ENCODE measurements around the gene SORL1.
"Not testable (repeated sequence)": the region's sequence is repeated elsewhere in the genome, so short reads cannot be mapped to it uniquely, and the experiment has no call there.

Gene SORL1, protein sequence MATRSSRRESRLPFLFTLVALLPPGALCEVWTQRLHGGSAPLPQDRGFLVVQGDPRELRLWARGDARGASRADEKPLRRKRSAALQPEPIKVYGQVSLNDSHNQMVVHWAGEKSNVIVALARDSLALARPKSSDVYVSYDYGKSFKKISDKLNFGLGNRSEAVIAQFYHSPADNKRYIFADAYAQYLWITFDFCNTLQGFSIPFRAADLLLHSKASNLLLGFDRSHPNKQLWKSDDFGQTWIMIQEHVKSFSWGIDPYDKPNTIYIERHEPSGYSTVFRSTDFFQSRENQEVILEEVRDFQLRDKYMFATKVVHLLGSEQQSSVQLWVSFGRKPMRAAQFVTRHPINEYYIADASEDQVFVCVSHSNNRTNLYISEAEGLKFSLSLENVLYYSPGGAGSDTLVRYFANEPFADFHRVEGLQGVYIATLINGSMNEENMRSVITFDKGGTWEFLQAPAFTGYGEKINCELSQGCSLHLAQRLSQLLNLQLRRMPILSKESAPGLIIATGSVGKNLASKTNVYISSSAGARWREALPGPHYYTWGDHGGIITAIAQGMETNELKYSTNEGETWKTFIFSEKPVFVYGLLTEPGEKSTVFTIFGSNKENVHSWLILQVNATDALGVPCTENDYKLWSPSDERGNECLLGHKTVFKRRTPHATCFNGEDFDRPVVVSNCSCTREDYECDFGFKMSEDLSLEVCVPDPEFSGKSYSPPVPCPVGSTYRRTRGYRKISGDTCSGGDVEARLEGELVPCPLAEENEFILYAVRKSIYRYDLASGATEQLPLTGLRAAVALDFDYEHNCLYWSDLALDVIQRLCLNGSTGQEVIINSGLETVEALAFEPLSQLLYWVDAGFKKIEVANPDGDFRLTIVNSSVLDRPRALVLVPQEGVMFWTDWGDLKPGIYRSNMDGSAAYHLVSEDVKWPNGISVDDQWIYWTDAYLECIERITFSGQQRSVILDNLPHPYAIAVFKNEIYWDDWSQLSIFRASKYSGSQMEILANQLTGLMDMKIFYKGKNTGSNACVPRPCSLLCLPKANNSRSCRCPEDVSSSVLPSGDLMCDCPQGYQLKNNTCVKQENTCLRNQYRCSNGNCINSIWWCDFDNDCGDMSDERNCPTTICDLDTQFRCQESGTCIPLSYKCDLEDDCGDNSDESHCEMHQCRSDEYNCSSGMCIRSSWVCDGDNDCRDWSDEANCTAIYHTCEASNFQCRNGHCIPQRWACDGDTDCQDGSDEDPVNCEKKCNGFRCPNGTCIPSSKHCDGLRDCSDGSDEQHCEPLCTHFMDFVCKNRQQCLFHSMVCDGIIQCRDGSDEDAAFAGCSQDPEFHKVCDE (N-terminal part only)

DNA sequence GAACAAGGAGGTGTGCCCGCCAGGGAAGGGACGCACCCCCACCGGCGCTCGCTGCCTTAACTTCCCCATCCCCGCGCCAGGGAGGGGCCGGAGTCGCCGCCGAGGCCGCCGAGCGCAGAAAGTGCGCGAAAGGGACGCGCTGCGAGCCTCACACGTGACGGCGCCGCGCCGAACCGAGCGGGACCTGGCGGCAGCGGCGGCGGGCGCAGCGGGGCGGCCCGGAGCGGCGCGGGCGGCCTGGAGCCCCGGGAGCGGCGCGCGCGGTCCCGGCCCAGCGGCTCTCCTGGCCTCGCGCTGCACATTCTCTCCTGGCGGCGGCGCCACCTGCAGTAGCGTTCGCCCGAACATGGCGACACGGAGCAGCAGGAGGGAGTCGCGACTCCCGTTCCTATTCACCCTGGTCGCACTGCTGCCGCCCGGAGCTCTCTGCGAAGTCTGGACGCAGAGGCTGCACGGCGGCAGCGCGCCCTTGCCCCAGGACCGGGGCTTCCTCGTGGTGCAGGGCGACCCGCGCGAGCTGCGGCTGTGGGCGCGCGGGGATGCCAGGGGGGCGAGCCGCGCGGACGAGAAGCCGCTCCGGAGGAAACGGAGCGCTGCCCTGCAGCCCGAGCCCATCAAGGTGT lies at the start of gene SORL1:
SORL1 (plus strand) TSS at position 329 of the 623 bp plus-strand sequence; CDS start at position 347, 18 bp downstream.
- Histone ChIP-seq H3K27ac (ENCODE audit: low read length) (no peak within 1 kb of the TSS), H3K36me3 (ENCODE audit: control insufficient read depth in 2 of 2, insufficient read depth in 2 of 2, low read length in 2 of 2) (no peaks in the 10 kb centered on the region), H3K4me1 (ENCODE audit: control insufficient read depth, insufficient read depth, low read length) (peaks cover 20% of the 10 kb centered on the region), H3K9me3 (ENCODE audit: control insufficient read depth in 2 of 2, low read length in 2 of 2) (no peaks in the 10 kb centered on the region), H3K9ac (ENCODE audit: low read length in 2 of 2) (peak within 1 kb of the TSS; percentile 51 to 65), H3K4me3 (ENCODE audit: low read length in 2 of 2) (peak within 1 kb of the TSS; percentile 90 to 96), H3K27me3 (ENCODE audit: control insufficient read depth in 1 of 2, insufficient read depth in 2 of 2, low read length in 2 of 2) (no peaks in the 10 kb centered on the region)

DNA sequence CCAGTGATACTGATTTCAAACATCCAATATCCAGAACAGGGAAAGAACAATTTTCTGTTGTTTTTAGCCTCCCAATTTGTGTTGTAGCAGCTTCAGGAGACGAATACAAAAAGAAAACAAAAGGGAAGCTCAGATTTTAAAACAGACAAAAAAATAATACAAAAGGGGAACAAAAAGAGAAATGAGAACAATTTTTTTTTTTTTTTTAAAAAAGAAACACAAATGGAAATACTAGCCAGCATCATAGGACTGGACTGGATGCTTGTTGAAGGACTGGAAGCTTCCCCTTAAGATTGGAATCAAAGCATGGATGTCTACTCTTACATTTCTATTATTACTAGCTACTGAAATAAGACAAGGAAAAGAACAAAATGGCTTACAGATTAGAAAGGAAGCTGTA lies 46.5 kb upstream of the SORL1 start:
- Histone ChIP-seq H3K9me3 (ENCODE audit: control insufficient read depth in 2 of 2, low read length in 2 of 2) (no peaks in the 10 kb centered on the region), H3K9ac (ENCODE audit: low read length in 2 of 2) (no peak overlapping the region)

DNA sequence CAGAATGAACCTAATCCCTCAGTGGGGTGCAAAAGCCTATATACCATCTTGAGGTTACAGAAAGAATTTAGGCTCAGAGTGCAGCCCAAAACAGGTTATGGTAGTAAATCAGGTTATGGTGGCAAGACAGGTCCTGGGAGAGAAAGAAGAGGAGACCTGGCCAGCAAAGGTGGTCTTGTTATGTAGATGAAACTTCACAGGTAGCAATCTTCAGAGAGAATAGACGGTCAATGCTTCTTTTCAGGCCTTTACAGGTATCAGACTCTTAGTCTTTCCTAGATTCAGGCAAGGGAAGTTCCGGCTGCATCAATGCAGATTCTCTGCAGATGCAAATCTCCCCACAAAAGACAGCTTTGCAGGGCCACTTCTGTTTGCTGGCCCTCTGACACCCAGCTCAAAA lies 45.8 kb upstream of the SORL1 start:
- H3K36me3 ChIP-seq (ENCODE audit: control insufficient read depth in 2 of 2, insufficient read depth in 2 of 2, low read length in 2 of 2), result no peaks in the 10 kb centered on the region

More for the DNA sequence above, 46.5 kb upstream of the SORL1 start:
- Histone ChIP-seq H3K4me3 (ENCODE audit: low read length in 2 of 2) (no peak overlapping the region), H3K4me1 (ENCODE audit: control insufficient read depth, insufficient read depth, low read length) (no peaks in the 10 kb centered on the region), H3K27ac (ENCODE audit: low read length) (no peak overlapping the region), H3K27me3 (ENCODE audit: control insufficient read depth in 1 of 2, insufficient read depth in 2 of 2, low read length in 2 of 2) (no peaks in the 10 kb centered on the region), H3K36me3 (ENCODE audit: control insufficient read depth in 2 of 2, insufficient read depth in 2 of 2, low read length in 2 of 2) (no peaks in the 10 kb centered on the region)

DNA sequence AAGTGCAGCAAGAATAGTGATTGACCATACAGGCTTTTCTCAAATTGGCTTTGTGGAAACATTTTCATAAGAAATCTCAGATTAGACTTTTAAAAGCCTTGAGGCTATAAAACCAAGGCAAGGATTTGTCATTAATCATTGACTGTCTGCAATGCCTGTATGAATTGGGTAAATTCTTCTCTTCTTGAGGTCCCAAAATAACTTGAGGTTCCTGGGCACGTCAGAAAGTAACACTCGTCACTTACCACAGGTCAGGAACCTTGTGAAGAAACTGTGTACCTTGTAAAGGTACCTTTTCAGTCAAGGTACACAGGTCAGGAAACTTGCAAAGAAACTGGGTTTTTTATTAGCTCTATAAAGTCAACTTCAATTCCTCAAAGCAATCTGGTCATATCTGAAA lies 43.3 kb upstream of the SORL1 start:
- Histone ChIP-seq H3K27ac (ENCODE audit: low read length) (no peak overlapping the region), H3K27me3 (ENCODE audit: control insufficient read depth in 1 of 2, insufficient read depth in 2 of 2, low read length in 2 of 2) (no peaks in the 10 kb centered on the region), H3K36me3 (ENCODE audit: control insufficient read depth in 2 of 2, insufficient read depth in 2 of 2, low read length in 2 of 2) (no peaks in the 10 kb centered on the region), H3K9me3 (ENCODE audit: control insufficient read depth in 2 of 2, low read length in 2 of 2) (no peaks in the 10 kb centered on the region), H3K4me1 (ENCODE audit: control insufficient read depth, insufficient read depth, low read length) (no peaks in the 10 kb centered on the region), H3K4me3 (ENCODE audit: low read length in 2 of 2) (no peak overlapping the region), H3K9ac (ENCODE audit: low read length in 2 of 2) (no peak overlapping the region)

More for the DNA sequence above, 45.8 kb upstream of the SORL1 start:
- Histone ChIP-seq H3K4me1 (ENCODE audit: control insufficient read depth, insufficient read depth, low read length) (no peaks in the 10 kb centered on the region), H3K4me3 (ENCODE audit: low read length in 2 of 2) (no peak overlapping the region), H3K27me3 (ENCODE audit: control insufficient read depth in 1 of 2, insufficient read depth in 2 of 2, low read length in 2 of 2) (no peaks in the 10 kb centered on the region), H3K9ac (ENCODE audit: low read length in 2 of 2) (no peak overlapping the region), H3K9me3 (ENCODE audit: control insufficient read depth in 2 of 2, low read length in 2 of 2) (no peaks in the 10 kb centered on the region), H3K27ac (ENCODE audit: low read length) (no peak overlapping the region)

DNA sequence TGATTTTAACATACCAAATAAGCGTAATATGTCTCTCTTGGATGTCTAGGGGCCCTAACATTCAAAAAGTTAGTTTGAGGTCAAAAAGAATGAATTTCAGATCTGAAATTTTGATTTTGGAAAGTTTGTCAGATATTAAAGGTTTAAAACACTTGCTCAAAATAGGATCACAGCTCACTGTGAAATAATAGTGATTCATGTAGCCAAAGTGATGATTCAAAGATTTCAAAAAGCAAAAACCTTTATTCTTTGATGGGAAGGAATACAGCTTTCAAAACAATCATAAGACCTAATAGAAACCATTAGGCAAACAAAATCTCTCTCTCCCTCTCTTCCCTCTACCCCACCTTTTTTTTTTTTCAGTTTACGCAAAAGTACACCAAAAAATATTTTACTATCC lies 42.1 kb upstream of the SORL1 start:
- not testable (repeated sequence) for H3K36me3 ChIP-seq (ENCODE audit: control insufficient read depth in 2 of 2, insufficient read depth in 2 of 2, low read length in 2 of 2); H3K27ac ChIP-seq (ENCODE audit: low read length); H3K4me1 ChIP-seq (ENCODE audit: control insufficient read depth, insufficient read depth, low read length); H3K9ac ChIP-seq (ENCODE audit: low read length in 2 of 2); H3K27me3 ChIP-seq (ENCODE audit: control insufficient read depth in 1 of 2, insufficient read depth in 2 of 2, low read length in 2 of 2); H3K9me3 ChIP-seq (ENCODE audit: control insufficient read depth in 2 of 2, low read length in 2 of 2); H3K4me3 ChIP-seq (ENCODE audit: low read length in 2 of 2)

DNA sequence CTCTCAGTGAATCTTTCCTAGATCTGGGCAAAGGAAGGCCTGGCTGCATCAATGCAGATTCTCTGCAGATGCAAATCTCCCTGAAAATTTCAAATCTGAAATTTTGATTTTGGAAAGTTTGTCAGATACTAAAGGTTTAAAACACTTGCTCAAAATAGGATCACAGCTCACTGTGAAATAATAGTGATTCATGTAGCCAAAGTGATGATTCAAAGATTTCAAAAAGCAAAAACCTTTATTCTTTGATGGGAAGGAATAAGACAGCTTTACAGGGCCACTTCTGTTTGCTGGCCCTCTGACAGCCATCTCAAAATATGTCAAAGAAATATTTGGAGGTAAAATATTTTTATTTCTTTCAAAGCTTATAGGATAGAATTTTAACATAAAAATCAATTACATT lies 40.8 kb upstream of the SORL1 start:
- H3K36me3 ChIP-seq (ENCODE audit: control insufficient read depth in 2 of 2, insufficient read depth in 2 of 2, low read length in 2 of 2); H3K27me3 ChIP-seq (ENCODE audit: control insufficient read depth in 1 of 2, insufficient read depth in 2 of 2, low read length in 2 of 2): not testable (repeated sequence)

DNA sequence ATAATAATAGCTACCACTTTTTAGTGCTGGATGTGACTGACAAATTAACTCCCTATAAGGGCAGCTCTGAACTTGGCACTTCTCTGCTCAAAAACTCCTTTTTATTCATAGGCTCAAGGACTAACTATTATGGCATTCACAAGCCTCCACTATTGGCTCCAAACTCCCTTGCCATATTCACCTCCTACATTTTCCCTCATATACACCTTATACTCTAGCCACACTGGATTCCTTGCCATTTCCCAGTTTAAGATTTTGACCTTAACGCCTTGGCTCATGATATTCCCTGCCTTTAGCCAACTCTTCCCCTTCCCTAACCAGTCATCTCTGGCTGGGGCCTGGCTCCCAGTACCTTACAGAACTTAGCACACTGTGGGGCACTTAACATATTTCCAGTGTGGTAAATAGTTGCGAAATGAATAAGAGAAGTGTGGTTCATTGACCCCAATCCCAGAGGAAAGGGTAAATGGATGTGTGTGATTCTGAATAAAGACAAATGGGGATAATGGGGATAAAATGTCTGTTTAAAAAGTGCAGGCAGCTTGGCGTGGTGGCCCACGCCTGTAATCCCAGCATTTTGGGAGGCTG lies 40.0 kb upstream of the SORL1 start:
- Histone ChIP-seq H3K36me3 (ENCODE audit: control insufficient read depth in 2 of 2, insufficient read depth in 2 of 2, low read length in 2 of 2) (no peaks in the 10 kb centered on the region), H3K4me3 (ENCODE audit: low read length in 2 of 2) (no peak overlapping the region), H3K9me3 (ENCODE audit: control insufficient read depth in 2 of 2, low read length in 2 of 2) (no peaks in the 10 kb centered on the region), H3K27me3 (ENCODE audit: control insufficient read depth in 1 of 2, insufficient read depth in 2 of 2, low read length in 2 of 2) (no peaks in the 10 kb centered on the region), H3K4me1 (ENCODE audit: control insufficient read depth, insufficient read depth, low read length) (peaks cover 6% of the 10 kb centered on the region), H3K27ac (ENCODE audit: low read length) (no peak overlapping the region), H3K9ac (ENCODE audit: low read length in 2 of 2) (no peak overlapping the region)

More for the DNA sequence above, 40.8 kb upstream of the SORL1 start:
- not testable (repeated sequence) for H3K27ac ChIP-seq (ENCODE audit: low read length); H3K9ac ChIP-seq (ENCODE audit: low read length in 2 of 2); H3K4me1 ChIP-seq (ENCODE audit: control insufficient read depth, insufficient read depth, low read length); H3K9me3 ChIP-seq (ENCODE audit: control insufficient read depth in 2 of 2, low read length in 2 of 2); H3K4me3 ChIP-seq (ENCODE audit: low read length in 2 of 2)

DNA sequence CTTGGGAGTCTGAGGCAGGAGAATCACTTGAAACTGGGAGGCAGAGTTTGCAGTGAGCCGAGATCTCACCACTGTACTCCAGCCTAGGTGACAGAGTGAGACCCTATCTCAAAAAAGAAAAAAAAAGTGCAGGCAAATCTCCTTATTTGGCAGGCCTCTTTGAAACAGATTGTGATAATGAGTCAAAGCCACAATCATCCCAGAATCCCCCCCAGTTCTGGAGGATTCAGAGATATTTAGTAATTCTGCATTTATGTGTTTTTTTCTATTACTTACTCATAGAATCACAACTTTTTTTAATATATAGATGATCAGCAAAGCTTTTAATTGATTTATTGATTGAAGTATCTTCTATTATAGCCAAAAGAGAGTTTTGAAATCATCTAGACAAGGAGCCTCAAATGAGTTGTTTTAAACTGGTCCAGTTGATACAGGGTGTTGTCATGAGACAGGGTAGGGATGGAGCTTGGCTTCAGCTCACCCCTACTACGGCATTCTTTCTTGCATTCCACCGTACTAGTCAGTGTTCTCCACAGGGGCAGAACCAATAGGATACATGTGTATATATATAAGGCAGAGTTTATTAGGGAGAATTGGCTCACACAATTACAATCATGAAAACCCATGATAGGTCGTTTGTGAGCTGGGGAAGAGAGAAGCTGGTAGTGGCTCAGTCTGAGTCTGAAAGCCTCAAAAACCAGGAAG lies 39.3 kb upstream of the SORL1 start:
- Histone ChIP-seq H3K36me3 (ENCODE audit: control insufficient read depth in 2 of 2, insufficient read depth in 2 of 2, low read length in 2 of 2) (no peaks in the 10 kb centered on the region), H3K27ac (ENCODE audit: low read length) (no peak overlapping the region), H3K27me3 (ENCODE audit: control insufficient read depth in 1 of 2, insufficient read depth in 2 of 2, low read length in 2 of 2) (no peaks in the 10 kb centered on the region), H3K4me1 (ENCODE audit: control insufficient read depth, insufficient read depth, low read length) (peaks cover 10% of the 10 kb centered on the region), H3K9ac (ENCODE audit: low read length in 2 of 2) (no peak overlapping the region), H3K4me3 (ENCODE audit: low read length in 2 of 2) (no peak overlapping the region), H3K9me3 (ENCODE audit: control insufficient read depth in 2 of 2, low read length in 2 of 2) (no peaks in the 10 kb centered on the region)

DNA sequence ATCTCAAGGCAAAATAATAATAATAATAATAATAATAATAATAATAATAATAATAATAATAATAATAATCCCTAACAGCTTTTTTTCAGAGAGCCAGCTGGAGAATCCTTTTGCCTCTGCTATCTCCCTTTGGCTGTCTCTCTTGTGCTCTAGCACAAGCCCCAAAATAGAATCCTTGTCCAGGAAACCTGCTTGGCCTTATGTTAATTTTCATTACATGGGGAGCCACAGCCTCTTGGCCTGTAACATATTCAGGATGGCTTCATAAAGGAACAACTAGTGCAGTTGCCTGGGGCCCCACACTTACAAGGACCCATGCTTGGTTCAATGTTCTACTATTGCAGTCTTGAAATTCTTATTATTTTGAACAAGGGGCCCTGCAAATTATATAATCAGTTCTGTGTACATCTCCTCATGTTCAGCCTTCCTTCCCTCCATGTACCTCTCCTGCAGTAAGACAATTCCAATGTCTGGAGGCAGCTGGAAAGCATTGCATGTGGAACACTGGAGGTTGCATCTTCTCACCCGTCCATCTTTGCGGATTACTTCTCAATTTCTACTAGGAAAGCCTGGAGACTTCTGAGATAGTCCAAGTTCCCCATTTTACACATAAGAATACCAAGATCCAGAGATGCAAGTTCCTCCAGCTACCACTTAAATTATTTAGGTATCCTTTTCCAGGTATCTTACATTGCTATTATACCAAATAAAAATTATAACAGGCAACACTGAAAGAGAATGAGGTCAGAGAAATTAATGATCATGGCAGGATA lies 37.8 kb upstream of the SORL1 start:
- H3K9ac ChIP-seq (ENCODE audit: low read length in 2 of 2), result no peak overlapping the region
- peaks cover 10% of the 10 kb centered on the region for H3K4me1 ChIP-seq (ENCODE audit: control insufficient read depth, insufficient read depth, low read length)
- H3K4me3 ChIP-seq (ENCODE audit: low read length in 2 of 2), result no peak overlapping the region
- H3K27ac ChIP-seq (ENCODE audit: low read length), result no peak overlapping the region
- no peaks in the 10 kb centered on the region for H3K9me3 ChIP-seq (ENCODE audit: control insufficient read depth in 2 of 2, low read length in 2 of 2)
- no peaks in the 10 kb centered on the region for H3K27me3 ChIP-seq (ENCODE audit: control insufficient read depth in 1 of 2, insufficient read depth in 2 of 2, low read length in 2 of 2)
- H3K36me3 ChIP-seq (ENCODE audit: control insufficient read depth in 2 of 2, insufficient read depth in 2 of 2, low read length in 2 of 2), result no peaks in the 10 kb centered on the region
